Skeletal muscle cell (primary cell): ENCODE measurements around the gene TAF1.
"Not testable (repeated sequence)": the region's sequence is repeated elsewhere in the genome, so short reads cannot be mapped to it uniquely, and the experiment has no call there.

Source experiments
- DNase-seq: peaks from one replicate; pipeline ENCODE4 v3.0.0-alpha.2; 2010; ENCODE audit warnings: low read depth
- H3K4me3 ChIP-seq: 2 replicates; pipeline ENCODE4 v1.5.1; 2011; ENCODE audit warnings: low read depth, mild to moderate bottlenecking, control low read depth, low read length, moderate library complexity

TAF1 gene

DNA sequence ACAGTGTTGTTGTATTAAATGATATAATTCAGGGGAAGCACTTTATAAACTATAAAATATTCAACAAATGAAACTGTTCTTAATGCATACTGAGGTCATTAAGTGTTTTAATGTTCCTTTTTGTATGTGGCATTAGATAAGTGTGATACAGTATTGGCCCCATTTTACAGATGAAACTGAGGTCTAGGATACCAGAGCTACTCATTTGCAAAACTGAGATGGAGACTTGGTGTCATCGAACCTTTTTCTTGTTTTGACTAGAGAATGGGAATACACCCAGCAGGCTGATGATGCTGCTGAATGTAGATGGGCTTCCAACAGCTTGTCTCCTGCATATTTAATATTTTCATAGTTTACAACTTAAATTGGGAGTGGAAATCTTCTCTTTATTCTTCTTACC lies 34.6 kb downstream of the TAF1 start:
- no peak for DNase-seq
- H3K4me3 ChIP-seq = no peak overlapping the region

DNA sequence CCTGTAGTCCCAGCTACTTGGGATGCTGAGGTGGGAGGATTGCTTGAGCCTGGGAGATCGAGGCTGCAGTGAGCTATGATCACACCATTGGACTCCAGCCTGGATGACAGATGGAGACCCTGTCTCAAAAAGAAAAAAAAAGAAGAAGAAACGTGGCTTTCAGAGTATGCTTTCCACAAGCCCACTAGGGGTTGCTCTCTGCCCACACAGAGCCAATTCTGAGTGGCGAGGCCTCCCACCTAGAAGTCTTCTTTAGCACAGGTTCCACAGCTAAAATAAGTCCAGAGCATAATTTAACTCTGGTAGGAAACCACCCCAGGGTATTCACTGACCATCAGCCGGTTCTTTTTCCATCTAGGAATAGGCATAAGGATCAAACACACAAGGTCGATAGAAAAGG lies 50.1 kb downstream of the TAF1 start:
- DNase-seq = not testable (repeated sequence)

DNA sequence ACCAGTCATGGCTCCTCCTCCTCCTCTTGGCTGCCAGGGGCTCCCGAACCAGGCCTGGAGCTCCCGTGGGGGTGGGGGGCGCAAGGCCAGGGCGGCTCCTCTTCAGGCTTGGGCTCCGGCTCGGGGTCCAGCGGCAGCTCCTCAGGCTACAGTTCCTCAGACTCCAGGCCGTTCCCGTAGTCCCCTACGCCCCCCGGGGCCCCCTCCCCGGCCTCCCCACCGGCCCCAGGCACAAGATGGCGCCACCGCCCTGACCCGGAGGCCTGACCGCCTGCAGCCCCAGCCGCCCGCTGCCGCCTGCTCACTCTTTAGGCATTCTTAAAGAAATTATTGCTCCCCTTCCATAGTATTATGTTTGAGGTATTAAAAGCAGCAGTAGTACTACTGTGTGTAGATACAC lies 54.5 kb downstream of the TAF1 start:
- no peak overlapping the region for H3K4me3 ChIP-seq
- DNase-seq = no peak

More for the DNA sequence above, 50.1 kb downstream of the TAF1 start:
- not testable (repeated sequence) for H3K4me3 ChIP-seq

DNA sequence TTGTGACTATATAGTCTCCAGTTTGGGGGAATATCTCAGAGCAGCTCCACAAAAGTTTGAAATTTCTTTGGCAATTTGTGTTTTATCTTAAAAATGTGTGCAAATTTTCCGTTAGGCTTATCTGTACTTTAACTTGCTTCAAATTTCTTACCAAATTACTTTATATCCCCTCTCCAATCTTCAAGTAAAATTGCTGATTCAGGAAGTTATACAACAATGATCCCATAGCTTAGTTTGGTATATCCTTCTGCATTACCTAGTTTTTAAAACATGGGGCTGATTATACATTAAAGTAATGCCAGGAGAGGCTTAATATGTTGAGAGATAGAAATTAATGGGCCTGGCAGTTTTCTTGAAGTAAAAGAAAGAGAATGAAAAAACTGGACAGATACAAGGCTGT lies 66.6 kb downstream of the TAF1 start:
- no peak for DNase-seq
- H3K4me3 ChIP-seq = no peak overlapping the region

DNA sequence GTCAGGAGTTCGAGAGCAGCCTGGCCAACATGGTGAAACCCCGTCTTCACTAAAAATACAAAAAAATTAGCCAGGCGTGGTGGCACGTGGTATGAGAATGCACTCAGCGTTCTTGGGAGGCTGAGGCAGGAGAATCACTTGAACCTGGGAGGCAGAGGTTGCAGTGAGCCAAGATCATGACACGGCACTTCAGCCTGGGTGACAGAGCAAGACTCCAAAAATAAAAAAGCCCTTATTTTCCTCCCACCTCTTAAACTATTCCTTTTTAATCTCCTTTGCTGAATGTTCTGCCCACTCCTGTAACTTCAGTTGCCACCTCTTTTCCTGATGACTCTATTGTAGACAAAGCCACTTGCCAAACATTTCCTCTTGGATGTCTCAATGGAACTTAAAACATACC lies 72.6 kb downstream of the TAF1 start:
- no peak overlapping the region for H3K4me3 ChIP-seq
- DNase-seq = no peak

GRCh38 chrX:71439420-71439819 lies 73.3 kb downstream of the TAF1 start:
- no peak for DNase-seq
- H3K4me3 ChIP-seq = no peak overlapping the region

DNA sequence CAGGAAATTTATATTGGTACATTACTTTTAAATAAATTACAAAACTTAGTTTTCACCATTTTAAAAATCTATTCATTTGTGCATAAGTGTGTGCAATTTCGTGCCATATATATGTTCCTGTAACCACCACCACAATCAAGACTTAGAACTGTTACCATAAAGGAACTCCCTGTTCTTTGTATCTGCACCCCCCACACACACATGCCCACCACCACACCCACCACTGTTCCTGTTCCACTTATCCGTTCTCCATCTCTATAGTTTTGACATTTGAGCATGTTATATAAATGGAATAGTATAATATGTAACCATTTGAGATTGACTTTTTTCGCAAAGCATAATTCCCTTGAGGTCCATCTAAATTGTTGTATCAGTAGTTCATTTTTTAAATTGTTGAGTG lies 73.7 kb downstream of the TAF1 start:
- DNase-seq = no peak
- no peak overlapping the region for H3K4me3 ChIP-seq

GRCh38 chrX:71440401-71440800 lies 74.2 kb downstream of the TAF1 start:
- H3K4me3 ChIP-seq = no peak overlapping the region
- no peak for DNase-seq

- not testable (repeated sequence) for DNase-seq, H3K4me3 ChIP-seq
Observed at GRCh38 chrX:71441809-71442208, 75.7 kb downstream of the TAF1 start.

- H3K4me3 ChIP-seq = no peak overlapping the region
- no peak for DNase-seq
Observed at GRCh38 chrX:71450433-71451106, 84.4 kb downstream of the TAF1 start.

- DNase-seq, H3K4me3 ChIP-seq: not testable (repeated sequence)
Observed at GRCh38 chrX:71451518-71451917, 85.4 kb downstream of the TAF1 start.

DNA sequence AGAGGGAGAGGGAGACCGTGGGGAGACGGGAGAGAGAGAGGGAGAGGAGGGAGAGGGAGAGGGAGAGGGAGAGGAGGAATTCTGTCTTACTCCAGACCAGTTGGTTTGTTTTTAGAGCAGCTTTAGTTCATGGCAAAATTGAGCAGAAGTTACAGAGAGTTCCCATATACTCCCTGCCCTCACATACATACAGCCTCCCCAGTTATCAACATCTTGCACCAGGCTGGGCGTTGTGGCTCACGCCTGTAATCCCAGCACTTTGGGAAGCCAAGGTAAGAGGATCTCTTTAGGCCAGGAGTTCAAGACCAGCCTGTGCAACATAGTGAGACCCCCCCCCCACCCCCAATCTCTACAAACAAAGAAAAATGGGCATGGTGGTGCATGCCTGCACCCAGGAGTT lies 86.9 kb downstream of the TAF1 start:
- DNase-seq = no peak
- H3K4me3 ChIP-seq = no peak overlapping the region

DNA sequence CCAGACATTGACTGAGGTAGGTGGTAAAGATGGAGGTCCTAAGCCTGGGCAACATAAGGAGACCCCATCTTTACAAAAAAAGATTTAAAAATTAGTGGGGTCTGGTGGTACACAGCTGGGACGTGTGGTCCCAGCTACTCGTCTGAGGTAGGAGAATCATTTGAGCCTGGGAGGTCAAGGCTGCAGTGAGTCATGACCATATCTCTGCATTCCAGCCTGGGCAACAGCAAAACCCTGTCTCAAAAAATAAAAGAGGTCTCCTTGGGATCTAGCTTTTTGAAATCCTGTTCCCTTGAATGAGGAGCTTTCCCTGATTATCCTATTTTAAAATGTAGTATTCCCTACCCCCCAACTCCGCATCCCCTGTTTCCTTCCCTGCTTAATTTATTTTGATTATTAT lies 88.1 kb downstream of the TAF1 start:
- DNase-seq = no peak
- H3K4me3 ChIP-seq = no peak overlapping the region

DNA sequence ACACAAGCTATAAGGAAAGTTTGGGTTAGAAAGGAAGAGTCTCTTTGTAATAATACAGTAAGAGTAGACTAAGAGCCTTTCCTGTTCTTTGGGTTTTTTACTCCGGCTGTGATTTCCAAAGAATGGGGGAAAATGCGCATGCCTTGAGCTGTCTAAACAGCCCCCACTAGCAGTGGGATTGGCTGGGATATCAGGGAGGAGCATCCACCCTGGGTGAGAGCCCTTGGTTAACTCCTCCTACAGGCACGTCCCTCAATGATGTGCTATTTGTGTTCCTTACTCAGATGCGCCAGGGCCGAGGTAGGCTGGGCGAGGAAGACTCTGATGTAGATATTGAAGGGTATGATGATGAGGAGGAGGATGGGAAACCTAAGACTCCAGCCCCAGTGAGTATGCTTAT lies 92.7 kb downstream of the TAF1 start:
- no peak overlapping the region for H3K4me3 ChIP-seq
- no peak for DNase-seq

GRCh38 chrX:71464968-71465367 lies 98.8 kb downstream of the TAF1 start:
- no peak overlapping the region for H3K4me3 ChIP-seq
- no peak for DNase-seq

- DNase-seq = no peak
- H3K4me3 ChIP-seq = no peak overlapping the region
Observed at GRCh38 chrX:71466979-71467523, 100.9 kb downstream of the TAF1 start.

DNA sequence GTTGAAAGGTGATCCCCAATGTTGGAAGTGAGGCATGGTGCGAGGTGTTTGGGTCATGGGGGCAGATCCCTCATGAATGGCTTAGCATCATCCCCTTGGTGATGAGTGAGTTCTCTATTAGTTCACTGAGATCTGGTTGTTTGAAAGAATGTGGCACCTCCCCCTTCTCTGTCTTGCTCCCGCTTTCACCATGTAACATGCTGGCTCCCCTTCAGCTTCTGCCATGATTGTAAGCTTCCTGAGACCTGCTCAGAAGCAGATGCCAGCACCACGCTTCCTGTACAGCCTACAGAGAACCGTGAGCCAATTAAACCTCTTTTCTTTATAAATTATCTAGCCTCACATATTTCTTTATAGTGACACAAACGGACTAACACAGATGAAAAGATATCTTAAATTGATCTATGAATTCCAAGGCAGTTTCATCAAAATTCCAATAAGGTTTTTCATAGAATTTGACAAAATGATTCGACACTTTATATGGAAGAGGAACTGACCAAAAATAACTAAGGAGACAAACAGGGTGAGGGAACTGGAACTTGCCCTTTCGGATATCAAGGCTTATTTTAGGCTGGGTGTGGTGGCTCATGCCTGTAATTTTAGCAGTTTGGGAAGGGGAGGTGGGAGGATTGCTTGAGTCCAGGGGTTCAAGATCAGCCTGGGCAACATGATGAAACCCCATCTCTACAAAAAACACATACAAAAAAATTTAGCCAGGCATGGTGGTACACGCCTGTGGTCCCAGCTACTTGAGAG lies 109.8 kb downstream of the TAF1 start:
- no peak overlapping the region for H3K4me3 ChIP-seq
- DNase-seq = no peak

DNA sequence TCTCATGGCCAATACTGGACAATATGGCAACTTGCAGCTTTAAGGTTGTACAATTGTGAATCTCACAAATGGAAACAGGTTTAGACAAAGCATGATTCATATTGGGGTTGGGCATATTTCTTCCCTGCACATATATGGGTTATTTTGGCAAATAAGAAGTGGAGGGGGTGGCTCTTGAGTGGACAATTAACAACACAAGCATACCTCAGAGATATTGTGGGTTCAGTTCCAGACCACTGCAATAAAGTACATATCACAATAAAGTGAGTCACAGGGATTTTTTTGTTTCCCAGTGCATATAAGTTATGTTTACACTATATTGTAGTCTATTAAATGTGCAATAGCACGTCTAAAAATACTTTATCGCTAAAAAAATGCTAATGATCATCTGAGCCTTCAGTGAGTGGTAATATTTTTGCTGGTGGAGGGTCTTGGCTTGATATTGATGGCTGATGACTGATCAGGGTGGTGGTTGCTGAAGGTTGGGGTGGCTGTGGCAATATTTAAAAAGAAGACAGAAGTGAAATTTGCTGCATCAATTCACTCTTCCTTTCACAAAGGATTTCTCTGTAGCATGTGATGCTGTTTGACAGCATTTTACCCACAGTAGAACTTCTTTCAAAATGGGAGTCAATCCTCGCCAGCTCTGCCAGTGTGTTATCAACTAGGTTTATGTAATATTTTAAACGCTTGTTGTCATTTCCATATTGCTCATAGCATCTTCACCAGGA lies 116.2 kb downstream of the TAF1 start:
- no peak for DNase-seq
- no peak overlapping the region for H3K4me3 ChIP-seq

- no peak overlapping the region for H3K4me3 ChIP-seq
- DNase-seq = no peak
Observed at GRCh38 chrX:71487814-71488213, 121.7 kb downstream of the TAF1 start.

DNA sequence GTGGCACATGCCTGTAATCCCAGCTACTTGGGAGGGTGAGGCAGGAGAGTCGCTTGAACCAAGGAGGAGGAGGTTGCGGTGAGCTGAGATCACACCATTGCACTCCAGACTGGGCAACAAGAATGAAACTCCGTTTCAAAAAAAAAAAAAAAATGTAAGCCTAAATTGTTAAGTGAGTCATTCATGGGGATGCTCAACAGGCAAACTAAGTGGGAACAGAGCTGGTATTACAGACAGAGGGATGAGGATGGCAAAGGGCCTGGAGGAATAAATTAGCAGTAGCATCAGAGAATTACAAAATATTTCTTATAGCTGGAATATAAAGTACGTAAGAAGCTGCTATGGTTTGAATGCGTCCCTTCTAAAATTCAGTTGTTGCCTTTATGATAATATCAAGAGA lies 123.4 kb downstream of the TAF1 start:
- no peak for DNase-seq
- no peak overlapping the region for H3K4me3 ChIP-seq
